Fibroblast of lung (primary cell): ENCODE data around the gene RAB20. TPM values are rescaled to one million over a fixed set of nuclear protein-coding genes. Genes with fewer than 3 reads are reported as not detected.

ENCODE experiments used
- DNase-seq, 2 donors: peaks; one replicate each; pipeline versions ENCODE4 v3.0.0 to v3.0.0-alpha.2; 2010; ENCODE audit warnings: low read depth in 2 of 2
- H2AFZ ChIP-seq: 2 replicates; pipeline ENCODE4 v1.5.1; 2012; ENCODE audit warnings: low read length, control low read depth, inconsistent platforms
- H3K27ac ChIP-seq: 2 replicates; pipeline ENCODE4 v1.5.1; 2011; ENCODE audit warnings: low read length, control low read depth; ENCODE audit not compliant: insufficient read depth
- H3K27me3 ChIP-seq: 2 replicates; pipeline ENCODE4 v1.5.1; 2011; ENCODE audit warnings: mild to moderate bottlenecking, low read length; ENCODE audit not compliant: control insufficient read depth, insufficient read depth
- H3K36me3 ChIP-seq: 2 replicates; pipeline ENCODE4 v1.5.1; 2011; ENCODE audit warnings: low read length; ENCODE audit not compliant: control insufficient read depth, insufficient read depth
- H3K4me1 ChIP-seq: 2 replicates; pipeline ENCODE4 v1.5.1; 2011; ENCODE audit warnings: low read length; ENCODE audit not compliant: control insufficient read depth, insufficient read depth; ENCODE audit errors: extremely low read depth
- H3K4me2 ChIP-seq: 2 replicates; pipeline ENCODE4 v1.5.1; 2011; ENCODE audit warnings: low read length, control low read depth; ENCODE audit not compliant: insufficient read depth; ENCODE audit errors: extremely low read depth
- H3K4me3 ChIP-seq, 4 experiments: fragments of 200-600 bp in 1 of 4; sonication (generic) in 1 of 4; replicated peaks in 1 of 4; 2 replicates each; pipeline ENCODE4 v1.5.1; 2011 to 2016; ENCODE audit warnings: low read length in 4 of 4, low read depth in 3 of 4, mild to moderate bottlenecking in 3 of 4, control low read depth in 2 of 4, inconsistent platforms in 1 of 4, mixed read lengths in 1 of 4; ENCODE audit not compliant: insufficient read depth in 1 of 4; ENCODE audit errors: control extremely low read depth in 1 of 4
- H3K79me2 ChIP-seq: 2 replicates; pipeline ENCODE4 v1.5.1; 2012; ENCODE audit warnings: mild to moderate bottlenecking, low read length, inconsistent platforms; ENCODE audit not compliant: control insufficient read depth, insufficient read depth
- H3K9ac ChIP-seq: 2 replicates; pipeline ENCODE4 v1.5.1; 2011; ENCODE audit warnings: mild to moderate bottlenecking, low read length, control low read depth; ENCODE audit not compliant: insufficient read depth
- H3K9me3 ChIP-seq: 2 replicates; pipeline ENCODE4 v1.5.1; 2012; ENCODE audit warnings: low read depth, low read length; ENCODE audit not compliant: control insufficient read depth, insufficient read depth
- H4K20me1 ChIP-seq: 2 replicates; pipeline ENCODE4 v1.5.1; 2011; ENCODE audit warnings: low read length; ENCODE audit not compliant: control insufficient read depth, insufficient read depth; ENCODE audit errors: extremely low read depth
- EZH2 ChIP-seq: IDR thresholded peaks from 2 replicates; pipeline ENCODE4 v1.5.1; 2012; ENCODE audit warnings: low read length, control low read depth, mild to moderate bottlenecking; ENCODE audit errors: missing control alignments
- polyA plus RNA-seq, 2 donors: library from polyadenylated mRNA; depleted of rRNA in 1 of 2; stranded (reverse) in 1 of 2; unstranded in 1 of 2; fragments of >200 nt; gene quantifications; 2 replicates each; pipeline ENCODE4 v1.2.1, GENCODE V29; 2011 to 2012; ENCODE audit warnings: missing spikeins in 1 of 2
- total RNA-seq: library from RNA; depleted of rRNA; stranded (reverse); fragments of >200 nt; gene quantifications from 2 replicates; pipeline ENCODE4 v1.2.1, GENCODE V29; 2014
- TF ChIP-seq, protein P1 (sequence below), 2 donors: IDR thresholded peaks in 1 of 2; conservative IDR thresholded peaks in 1 of 2; 1 replicate in 1 of 2; 2 replicates in 1 of 2; pipeline ENCODE4 v1.5.1; 2011 to 2012; ENCODE audit warnings: low read length in 2 of 2, control low read depth in 1 of 2, inconsistent platforms in 1 of 2, low read depth in 1 of 2, mild to moderate bottlenecking in 1 of 2

RAB20 gene
- total and polyA plus RNA-seq, 2 donors (not counting 1 experiment from before 2014, with no cell fraction given) = 3.5 to 4.3 TPM

DNA sequence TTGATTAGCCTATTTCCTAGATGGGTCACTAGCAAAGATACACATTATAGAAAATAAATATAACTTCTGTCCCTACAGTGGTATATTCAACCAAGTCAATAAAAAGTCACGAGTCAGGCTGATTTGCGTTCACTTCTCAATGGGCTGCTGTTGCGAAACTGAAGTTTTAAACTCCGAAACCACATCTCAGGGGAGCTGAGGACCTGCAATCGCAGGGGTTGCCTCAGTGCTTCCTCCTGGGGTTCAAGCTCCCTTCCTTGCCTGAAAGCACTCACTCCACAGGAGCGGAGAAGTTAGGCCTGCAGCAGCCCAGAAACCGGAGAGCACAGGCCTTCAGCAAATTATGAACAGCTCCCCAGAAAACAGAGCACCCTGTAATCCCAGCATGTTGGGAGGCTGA lies 39.6 kb downstream of the RAB20 start:
- Histone ChIP-seq H3K36me3 (no peaks in the 10 kb centered on the region), H3K4me1 (no peaks in the 10 kb centered on the region)

DNA sequence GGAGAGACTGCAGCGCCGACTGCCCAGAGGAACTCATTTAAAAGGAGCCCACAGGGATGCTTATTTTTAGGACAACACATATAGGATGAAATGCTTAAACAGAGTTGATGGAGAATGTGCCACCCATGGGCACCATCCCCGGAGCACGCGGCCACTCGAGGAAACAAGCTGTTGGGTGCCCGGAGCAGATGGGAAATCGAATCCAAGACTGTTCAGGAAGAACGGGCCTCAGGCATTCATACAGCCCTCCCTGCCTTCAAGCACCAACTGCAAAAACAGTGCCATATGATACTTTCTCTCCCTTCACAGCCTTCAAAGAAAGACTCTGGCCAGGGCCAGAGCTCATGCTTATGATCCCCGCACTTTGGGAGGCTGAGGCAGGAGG lies 40.2 kb downstream of the RAB20 start:
- no peak overlapping the region for H3K9ac ChIP-seq

More for the DNA sequence above, 39.6 kb downstream of the RAB20 start:
- H3K4me3 ChIP-seq = no peak overlapping the region
- no peak for DNase-seq
- no peaks in the 10 kb centered on the region for H3K9me3 ChIP-seq
- no peaks in the 10 kb centered on the region for H3K79me2 ChIP-seq
- no peak overlapping the region for H3K27ac ChIP-seq
- no peaks in the 10 kb centered on the region for H3K27me3 ChIP-seq
- TF ChIP-seq, protein P1, sequence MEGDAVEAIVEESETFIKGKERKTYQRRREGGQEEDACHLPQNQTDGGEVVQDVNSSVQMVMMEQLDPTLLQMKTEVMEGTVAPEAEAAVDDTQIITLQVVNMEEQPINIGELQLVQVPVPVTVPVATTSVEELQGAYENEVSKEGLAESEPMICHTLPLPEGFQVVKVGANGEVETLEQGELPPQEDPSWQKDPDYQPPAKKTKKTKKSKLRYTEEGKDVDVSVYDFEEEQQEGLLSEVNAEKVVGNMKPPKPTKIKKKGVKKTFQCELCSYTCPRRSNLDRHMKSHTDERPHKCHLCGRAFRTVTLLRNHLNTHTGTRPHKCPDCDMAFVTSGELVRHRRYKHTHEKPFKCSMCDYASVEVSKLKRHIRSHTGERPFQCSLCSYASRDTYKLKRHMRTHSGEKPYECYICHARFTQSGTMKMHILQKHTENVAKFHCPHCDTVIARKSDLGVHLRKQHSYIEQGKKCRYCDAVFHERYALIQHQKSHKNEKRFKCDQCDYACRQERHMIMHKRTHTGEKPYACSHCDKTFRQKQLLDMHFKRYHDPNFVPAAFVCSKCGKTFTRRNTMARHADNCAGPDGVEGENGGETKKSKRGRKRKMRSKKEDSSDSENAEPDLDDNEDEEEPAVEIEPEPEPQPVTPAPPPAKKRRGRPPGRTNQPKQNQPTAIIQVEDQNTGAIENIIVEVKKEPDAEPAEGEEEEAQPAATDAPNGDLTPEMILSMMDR (conservative IDR thresholded peaks at IDR 0.05 in 1 of 2, IDR thresholded peaks at IDR 0.05 in 1 of 2; ENCODE audit: low read depth in 1 of 2, low read length in 2 of 2) = no peak
- TF ChIP-seq EZH2 = no peak
- no peaks in the 10 kb centered on the region for H4K20me1 ChIP-seq
- H3K4me2 ChIP-seq = no peak overlapping the region
- no peak overlapping the region for H3K9ac ChIP-seq
- no peak overlapping the region for H2AFZ ChIP-seq

DNA sequence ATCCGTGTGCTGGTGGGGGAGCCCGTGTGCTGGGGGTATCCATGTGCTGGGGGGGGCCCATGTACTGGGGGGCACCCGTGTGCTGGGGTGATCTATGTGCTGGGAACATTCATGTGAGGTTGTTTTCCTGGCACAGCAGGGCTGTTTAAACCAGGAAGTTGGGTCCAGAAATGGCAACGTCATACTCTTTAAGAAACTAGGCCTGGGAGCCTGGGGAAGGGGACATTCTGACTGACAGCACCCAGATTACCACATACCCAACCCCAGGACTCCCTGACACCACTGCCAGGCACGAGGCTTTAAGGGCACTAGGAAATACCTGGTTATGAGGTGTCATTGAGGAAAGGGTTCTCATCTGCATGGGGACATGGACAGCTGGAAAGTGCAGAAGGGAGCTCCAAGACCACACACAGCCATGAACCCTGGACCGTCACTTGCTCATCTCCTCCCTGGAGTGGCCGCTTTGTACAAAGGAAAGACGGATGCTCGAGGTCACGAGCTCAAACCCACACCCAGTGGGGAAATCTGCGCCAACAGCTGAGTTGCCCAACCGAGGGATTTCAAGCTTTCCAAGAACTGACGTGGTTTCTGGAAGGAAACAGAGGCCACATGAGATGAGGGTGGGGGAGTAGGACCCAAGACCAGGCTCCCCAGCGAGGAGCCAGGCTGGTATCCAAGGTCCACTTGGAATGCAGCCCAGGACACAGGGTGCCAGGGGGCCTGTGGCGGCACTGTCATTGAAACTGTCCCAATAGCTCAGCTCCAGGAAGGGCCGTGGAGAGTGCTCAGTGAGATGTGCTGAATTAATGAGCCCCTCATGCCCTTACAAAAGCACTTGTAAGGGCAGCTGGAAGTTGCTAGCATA lies 40.9 kb downstream of the RAB20 start:
- no peaks in the 10 kb centered on the region for H3K9me3 ChIP-seq
- TF ChIP-seq, protein P1 (conservative IDR thresholded peaks at IDR 0.05 in 1 of 2, IDR thresholded peaks at IDR 0.05 in 1 of 2; ENCODE audit: low read depth in 1 of 2, low read length in 2 of 2) = no peak
- no peak for TF ChIP-seq EZH2
- H2AFZ ChIP-seq = no peak overlapping the region
- H3K27ac ChIP-seq = no peak overlapping the region
- no peaks in the 10 kb centered on the region for H3K36me3 ChIP-seq
- H4K20me1 ChIP-seq = no peaks in the 10 kb centered on the region
- DNase-seq = peak; percentile 66 to 94
- no peaks in the 10 kb centered on the region for H3K27me3 ChIP-seq
- H3K9ac ChIP-seq = no peak overlapping the region
- no peak overlapping the region for H3K4me2 ChIP-seq
- no peaks in the 10 kb centered on the region for H3K4me1 ChIP-seq
- no peak overlapping the region for H3K4me3 ChIP-seq
- no peaks in the 10 kb centered on the region for H3K79me2 ChIP-seq

More for the DNA sequence above, 40.2 kb downstream of the RAB20 start:
- no peak for DNase-seq
- no peak overlapping the region for H3K4me3 ChIP-seq
- no peak overlapping the region for H3K27ac ChIP-seq
- TF ChIP-seq, protein P1 (conservative IDR thresholded peaks at IDR 0.05 in 1 of 2, IDR thresholded peaks at IDR 0.05 in 1 of 2; ENCODE audit: low read depth in 1 of 2, low read length in 2 of 2) = no peak
- TF ChIP-seq EZH2 = no peak
- no peaks in the 10 kb centered on the region for H3K79me2 ChIP-seq
- H3K4me1 ChIP-seq = no peaks in the 10 kb centered on the region
- no peaks in the 10 kb centered on the region for H3K27me3 ChIP-seq
- no peaks in the 10 kb centered on the region for H3K36me3 ChIP-seq
- H3K9me3 ChIP-seq = no peaks in the 10 kb centered on the region
- no peaks in the 10 kb centered on the region for H4K20me1 ChIP-seq
- H2AFZ ChIP-seq = no peak overlapping the region
- no peak overlapping the region for H3K4me2 ChIP-seq
